Effector memory CD4-positive, alpha-beta T cell (primary cell): ENCODE results near the gene ERVK3-1.

Experiments used
- DNase-seq, 3 donors: peaks; one replicate each; pipeline ENCODE4 v3.0.0-alpha.2; 2020
- H3K27ac ChIP-seq: 2 replicates; pipeline ENCODE4 v1.7.0; 2013; ENCODE audit warnings: mild to moderate bottlenecking, low read length, moderate library complexity; ENCODE audit not compliant: insufficient read depth, poor library complexity, severe bottlenecking
- H3K27me3 ChIP-seq: replicated peaks from 2 replicates; pipeline ENCODE4 v1.7.0; 2013; ENCODE audit warnings: mild to moderate bottlenecking, low read length; ENCODE audit not compliant: insufficient read depth, control insufficient read depth, poor library complexity, severe bottlenecking
- H3K36me3 ChIP-seq: 2 replicates; pipeline ENCODE4 v1.7.0; 2013; ENCODE audit warnings: mild to moderate bottlenecking, low read length, moderate library complexity; ENCODE audit not compliant: control insufficient read depth, insufficient read depth
- H3K4me1 ChIP-seq: 2 replicates; pipeline ENCODE4 v1.7.0; 2013; ENCODE audit warnings: low read length, mild to moderate bottlenecking; ENCODE audit not compliant: control insufficient read depth, insufficient read depth, poor library complexity, severe bottlenecking
- H3K4me3 ChIP-seq: 2 replicates; pipeline ENCODE4 v1.7.0; 2013; ENCODE audit warnings: low read length, low read depth, mild to moderate bottlenecking; ENCODE audit not compliant: insufficient read depth, poor library complexity, severe bottlenecking
- H3K9me3 ChIP-seq: 2 replicates; pipeline ENCODE4 v1.7.0; 2013; ENCODE audit warnings: mild to moderate bottlenecking, low read length, moderate library complexity; ENCODE audit not compliant: control insufficient read depth

ERVK3-1 gene

GRCh38 chr19:58351558-58351878 is 46.3 kb downstream of the ERVK3-1 start:
- H3K4me1 ChIP-seq = peaks cover 12% of the 10 kb centered on the region

GRCh38 chr19:58351990-58352755 is 47.0 kb downstream of the ERVK3-1 start:
- no peaks in the 10 kb centered on the region for H3K27me3 ChIP-seq
- no peaks in the 10 kb centered on the region for H3K9me3 ChIP-seq
- H3K4me3 ChIP-seq = no peak overlapping the region
- DNase-seq = no peak
- H3K27ac ChIP-seq = no peak overlapping the region
- peaks cover 13% of the 10 kb centered on the region for H3K4me1 ChIP-seq
- no peaks in the 10 kb centered on the region for H3K36me3 ChIP-seq

More at GRCh38 chr19:58351558-58351878, 46.3 kb downstream of the ERVK3-1 start:
- Histone ChIP-seq H3K4me3 (no peak overlapping the region), H3K27me3 (no peaks in the 10 kb centered on the region), H3K27ac (no peak overlapping the region), H3K9me3 (no peaks in the 10 kb centered on the region), H3K36me3 (no peaks in the 10 kb centered on the region)
- DNase-seq = no peak

GRCh38 chr19:58352760-58353671 is 47.8 kb downstream of the ERVK3-1 start, which contains the start of gene A1BG:
Gene A1BG, minus strand, starts transcription at chr19:58353492. Its CDS starts 55 bp downstream, at chr19:58353437.
- H3K27me3 ChIP-seq = no peaks in the 10 kb centered on the region

DNA sequence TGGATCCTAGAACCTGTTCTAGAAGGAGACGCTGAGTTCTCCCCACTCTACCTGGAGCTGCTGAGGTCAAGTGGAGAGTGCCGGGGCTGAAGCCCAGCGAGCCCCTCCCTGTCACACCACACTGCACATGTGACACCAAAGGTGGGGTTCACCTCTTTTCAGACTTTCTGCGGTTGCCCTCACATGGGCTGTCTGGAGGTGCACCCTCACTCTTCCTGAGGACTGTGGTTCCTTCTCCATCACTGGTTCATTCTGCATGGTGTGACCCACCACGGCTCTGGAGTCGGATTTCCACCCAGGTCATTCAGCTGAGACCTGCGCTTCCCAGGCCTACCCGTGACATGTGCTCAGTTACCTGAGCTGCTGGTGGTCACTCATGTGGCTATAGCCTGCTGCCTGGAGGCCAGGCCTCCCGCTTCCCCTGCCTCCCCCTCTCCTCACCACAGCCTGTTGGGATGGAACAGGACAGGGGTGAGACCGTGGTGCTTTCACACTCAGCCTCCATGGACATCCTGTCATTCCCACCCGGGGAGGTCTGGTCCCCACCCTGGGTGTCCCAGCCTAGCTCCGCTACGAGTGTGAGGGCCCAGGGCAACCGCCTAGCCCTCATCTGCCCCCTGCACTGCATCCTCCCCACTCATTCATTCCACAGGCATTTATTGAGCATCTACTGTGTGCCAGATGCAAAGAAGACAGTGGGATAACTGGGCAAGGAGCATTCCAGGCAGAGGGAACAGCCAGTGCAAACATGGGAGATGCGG is 48.7 kb downstream of the ERVK3-1 start:
- Histone ChIP-seq H3K27ac (no peak overlapping the region), H3K4me1 (peaks cover 16% of the 10 kb centered on the region), H3K9me3 (no peaks in the 10 kb centered on the region), H3K4me3 (no peak overlapping the region), H3K27me3 (no peaks in the 10 kb centered on the region), H3K36me3 (no peaks in the 10 kb centered on the region)
- no peak for DNase-seq

More at GRCh38 chr19:58352760-58353671, 47.8 kb downstream of the ERVK3-1 start, which contains the start of gene A1BG:
- Histone ChIP-seq H3K36me3 (no peaks in the 10 kb centered on the region), H3K4me1 (peaks cover 16% of the 10 kb centered on the region), H3K4me3 (no peak within 1 kb of the TSS), H3K9me3 (no peaks in the 10 kb centered on the region), H3K27ac (no peak within 1 kb of the TSS)
- no peak for DNase-seq

DNA sequence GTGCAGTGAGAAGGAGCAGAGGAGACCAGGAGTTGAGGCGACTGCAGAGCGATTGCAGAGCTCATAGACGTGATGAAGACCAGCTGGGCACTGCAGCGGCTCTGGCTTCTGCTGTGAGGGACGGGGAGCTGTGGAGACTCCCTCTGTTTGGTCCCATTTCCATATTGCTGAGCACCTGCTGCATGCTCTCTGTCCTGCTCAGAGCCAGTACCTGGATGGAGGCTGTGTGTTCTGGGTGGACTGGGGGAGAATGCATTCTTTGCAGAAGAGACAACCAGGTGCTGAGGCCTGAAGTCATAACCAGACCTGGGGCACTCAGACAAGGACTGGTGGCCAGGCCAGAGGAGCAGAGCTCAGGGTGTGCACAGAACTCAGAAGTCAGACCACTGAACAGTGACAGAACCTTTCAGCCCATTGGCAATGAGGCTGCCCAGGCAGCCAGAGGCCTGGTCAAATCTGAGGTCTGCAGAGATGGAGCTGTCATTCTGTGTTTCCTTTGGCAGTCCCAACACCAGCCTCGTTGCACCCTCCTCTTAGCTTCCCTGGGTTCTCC is 49.4 kb downstream of the ERVK3-1 start:
- Histone ChIP-seq H3K36me3 (no peaks in the 10 kb centered on the region), H3K27me3 (no peaks in the 10 kb centered on the region), H3K9me3 (no peaks in the 10 kb centered on the region), H3K27ac (no peak overlapping the region), H3K4me1 (peaks cover 16% of the 10 kb centered on the region), H3K4me3 (no peak overlapping the region)
- no peak for DNase-seq

- Histone ChIP-seq H3K27ac (no peak overlapping the region), H3K4me3 (no peak overlapping the region), H3K27me3 (no peaks in the 10 kb centered on the region), H3K36me3 (no peaks in the 10 kb centered on the region), H3K9me3 (no peaks in the 10 kb centered on the region), H3K4me1 (peaks cover 16% of the 10 kb centered on the region)
- no peak for DNase-seq
Measured at GRCh38 chr19:58355215-58355796, 50.1 kb downstream of the ERVK3-1 start.

GRCh38 chr19:58355908-58356765 is 51.0 kb downstream of the ERVK3-1 start:
- no peak overlapping the region for H3K27ac ChIP-seq
- H3K36me3 ChIP-seq = no peaks in the 10 kb centered on the region
- H3K27me3 ChIP-seq = no peaks in the 10 kb centered on the region
- no peaks in the 10 kb centered on the region for H3K9me3 ChIP-seq
- H3K4me3 ChIP-seq = peak overlapping the region; percentile 51
- no peak for DNase-seq
- peaks cover 16% of the 10 kb centered on the region for H3K4me1 ChIP-seq

DNA sequence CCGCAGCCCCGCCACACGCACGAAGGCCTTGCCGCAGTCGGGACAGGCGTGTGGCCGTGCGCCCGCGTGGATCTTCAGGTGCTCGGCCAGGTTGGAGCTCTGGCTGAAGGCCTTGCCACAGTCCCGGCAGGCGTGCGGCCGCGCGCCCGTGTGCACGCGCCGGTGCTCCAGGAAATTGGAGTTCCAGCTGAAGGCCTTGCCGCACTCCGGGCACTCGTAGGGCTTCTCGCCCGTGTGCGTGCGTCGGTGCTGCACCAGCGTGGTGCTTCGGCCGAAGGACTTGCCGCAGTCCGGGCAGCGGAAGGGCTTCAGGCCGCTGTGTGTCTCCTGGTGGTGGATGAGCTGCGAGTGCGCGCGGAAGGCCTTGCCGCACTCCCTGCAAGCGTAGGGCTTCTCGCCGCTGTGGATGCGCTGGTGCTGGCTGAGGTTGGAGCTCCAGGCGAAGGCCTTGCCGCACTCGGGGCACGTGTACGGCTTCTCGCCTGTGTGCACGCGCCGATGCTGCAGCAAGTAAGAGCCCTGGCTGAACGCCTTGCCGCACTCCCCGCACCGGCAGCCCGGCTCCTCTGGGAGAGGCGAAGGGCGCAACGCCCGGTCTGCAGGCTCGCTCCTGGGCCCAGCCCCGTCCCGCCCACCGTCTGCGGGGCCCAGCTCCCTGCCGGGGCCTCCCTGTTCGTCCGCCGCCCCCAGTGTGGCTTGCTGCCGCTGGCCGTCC is 51.7 kb downstream of the ERVK3-1 start:
- no peaks in the 10 kb centered on the region for H3K36me3 ChIP-seq
- H3K4me3 ChIP-seq = peak overlapping the region; percentile 51
- H3K4me1 ChIP-seq = peaks cover 22% of the 10 kb centered on the region
- H3K27me3 ChIP-seq = no peaks in the 10 kb centered on the region
- H3K9me3 ChIP-seq = no peaks in the 10 kb centered on the region
- DNase-seq = no peak
- no peak overlapping the region for H3K27ac ChIP-seq
